GM18867 (cell line): ENCODE measurements around the gene SULT2A1.
"Not testable (repeated sequence)": the region's sequence is repeated elsewhere in the genome, so short reads cannot be mapped to it uniquely, and the experiment has no call there.

ENCODE experiments used
- ATAC-seq: cut with Tn5 transposase; IDR thresholded peaks from one replicate; pipeline ENCODE4 v1.9.1; 2021; ENCODE audit warnings: mild to moderate bottlenecking, moderate library complexity; ENCODE audit not compliant: unreplicated experiment

Gene SULT2A1

DNA sequence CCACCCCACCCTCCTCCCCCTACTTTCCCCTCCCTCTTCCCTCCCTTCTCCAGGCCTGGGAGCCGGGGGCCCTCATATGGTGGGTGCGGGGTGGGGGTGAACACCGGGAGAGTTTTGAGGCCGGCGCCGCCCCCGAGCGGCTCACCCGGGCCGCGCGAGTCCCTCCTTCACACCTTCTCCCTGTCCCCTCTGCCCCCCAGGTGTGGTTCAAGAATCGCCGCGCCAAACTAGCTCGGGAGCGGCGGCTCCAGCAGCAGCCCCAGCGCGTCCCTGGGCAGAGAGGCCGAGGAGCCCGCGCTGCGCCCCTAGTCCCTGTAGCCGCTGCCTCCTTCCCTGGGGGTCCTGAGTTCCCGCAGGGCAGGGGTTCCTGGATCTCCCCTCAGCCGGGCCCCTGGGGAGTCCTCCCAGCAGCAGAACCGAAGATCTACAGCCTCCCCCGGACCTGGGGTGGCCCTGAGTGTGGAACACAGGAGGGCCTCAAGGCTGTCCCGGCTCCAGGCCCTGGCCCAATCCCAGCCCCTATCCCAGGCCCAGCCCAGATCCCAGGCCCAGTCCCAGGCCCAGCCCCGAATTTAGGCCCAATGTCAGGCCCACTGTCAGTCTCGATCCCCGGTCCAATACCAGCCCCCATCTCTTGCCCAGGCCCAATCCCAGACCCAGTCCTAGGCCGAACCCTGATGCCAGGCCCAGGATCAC lies 25.4 kb downstream of the SULT2A1 start:
- no peak for ATAC-seq

- not testable (repeated sequence) for ATAC-seq
These were observed 26.3 kb downstream of the SULT2A1 start for GRCh38 chr19:47859838-47860237.

DNA sequence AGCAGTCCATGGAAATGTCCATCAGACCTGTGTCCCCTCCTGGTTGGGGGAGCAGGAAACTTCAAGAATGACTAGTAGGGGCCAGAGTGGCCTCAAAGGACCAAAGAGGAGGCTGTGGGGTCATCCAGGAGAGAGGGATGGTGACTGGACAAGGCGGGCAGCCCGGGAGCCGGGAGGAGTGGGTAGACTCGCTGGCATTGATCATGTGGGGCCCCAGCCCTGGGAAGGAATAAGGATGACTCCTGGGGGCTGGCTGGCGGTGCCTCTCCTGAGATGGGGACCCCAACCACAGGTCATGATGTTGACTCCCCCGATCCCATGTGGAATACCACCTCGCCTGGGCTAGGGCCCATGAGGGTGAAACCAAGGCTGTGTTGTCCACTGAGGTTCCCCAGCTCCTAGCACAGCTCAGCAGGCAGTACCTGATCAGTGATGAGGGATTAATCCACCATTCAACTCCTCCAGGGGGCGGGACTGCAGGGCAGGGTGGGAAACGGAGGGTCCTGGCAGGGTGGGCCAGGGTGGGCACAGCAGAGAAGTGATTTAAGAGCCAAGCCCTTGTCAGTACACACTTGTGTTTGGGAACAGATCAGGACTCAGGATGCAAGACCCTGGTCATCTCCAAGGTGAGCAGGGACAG lies 27.3 kb downstream of the SULT2A1 start, which contains the start of gene TPRX2:
TSS of gene TPRX2 (plus strand) at position 590 of the 640 bp plus-strand sequence. CDS start at position 602, 12 bp downstream.
- ATAC-seq = not testable (repeated sequence)

DNA sequence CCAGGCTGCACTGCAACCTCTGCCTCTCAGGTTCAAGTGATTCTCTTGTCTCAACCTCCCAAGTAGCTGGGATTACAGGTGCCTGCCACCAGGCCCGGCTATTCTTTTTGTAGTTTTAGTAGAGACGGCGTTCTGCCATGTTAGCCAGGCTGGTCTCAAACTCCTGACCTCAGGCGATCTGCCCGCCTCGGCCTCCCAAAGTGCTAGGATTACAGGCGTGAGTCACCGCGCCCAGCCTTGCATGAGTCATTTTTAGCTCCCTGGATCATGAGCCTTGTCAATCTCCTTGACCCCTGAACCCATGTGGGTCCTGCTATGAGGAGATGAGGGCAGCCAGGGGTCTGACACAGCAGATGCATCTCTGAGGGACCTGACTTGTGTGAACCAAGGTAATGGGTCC lies 27.9 kb downstream of the SULT2A1 start:
- ATAC-seq = not testable (repeated sequence)

- ATAC-seq = no peak
These were observed 31.7 kb downstream of the SULT2A1 start for GRCh38 chr19:47854459-47854858.

DNA sequence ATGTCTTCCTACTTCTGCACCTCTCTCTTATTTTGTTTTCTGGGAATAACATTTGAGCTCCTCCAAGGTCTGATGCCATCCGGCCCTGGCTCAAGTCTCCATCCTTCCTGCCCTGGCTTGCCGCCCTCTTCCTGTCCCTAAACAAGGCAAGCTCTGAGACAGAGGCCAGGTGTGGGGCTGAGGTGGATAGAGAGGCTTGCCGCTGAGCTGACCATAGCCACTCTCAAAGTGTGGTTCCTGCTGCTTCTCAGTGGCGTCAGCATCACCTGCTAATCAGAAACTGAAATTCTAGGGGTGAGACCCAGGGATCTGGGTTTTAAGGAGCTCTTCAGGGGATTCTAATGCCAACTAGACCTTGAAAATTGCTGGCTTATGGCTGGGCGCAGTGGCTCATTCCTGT lies 33.1 kb downstream of the SULT2A1 start:
- no peak for ATAC-seq

- ATAC-seq = no peak
These were observed 37.2 kb downstream of the SULT2A1 start for GRCh38 chr19:47848823-47849473.

DNA sequence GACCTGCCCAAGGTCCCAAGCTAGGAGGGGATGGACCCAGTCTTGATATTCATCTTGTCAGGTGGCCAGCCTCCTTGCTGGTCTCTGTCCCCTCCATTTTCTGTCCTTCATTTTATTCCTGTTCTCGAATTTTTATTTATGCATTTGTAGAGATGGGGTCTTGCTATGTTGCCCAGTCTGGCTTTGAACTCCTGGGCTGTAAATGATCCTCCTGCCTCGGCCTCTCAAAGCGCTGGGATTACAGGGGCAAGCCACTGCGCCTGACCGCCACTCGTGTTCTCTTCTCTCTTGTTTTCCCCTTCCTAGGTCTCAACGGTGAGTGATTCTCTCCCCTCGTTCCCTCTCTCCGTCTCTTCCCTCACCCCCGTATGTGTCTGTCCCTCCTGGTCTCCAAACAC lies 37.7 kb downstream of the SULT2A1 start:
- ATAC-seq = no peak

DNA sequence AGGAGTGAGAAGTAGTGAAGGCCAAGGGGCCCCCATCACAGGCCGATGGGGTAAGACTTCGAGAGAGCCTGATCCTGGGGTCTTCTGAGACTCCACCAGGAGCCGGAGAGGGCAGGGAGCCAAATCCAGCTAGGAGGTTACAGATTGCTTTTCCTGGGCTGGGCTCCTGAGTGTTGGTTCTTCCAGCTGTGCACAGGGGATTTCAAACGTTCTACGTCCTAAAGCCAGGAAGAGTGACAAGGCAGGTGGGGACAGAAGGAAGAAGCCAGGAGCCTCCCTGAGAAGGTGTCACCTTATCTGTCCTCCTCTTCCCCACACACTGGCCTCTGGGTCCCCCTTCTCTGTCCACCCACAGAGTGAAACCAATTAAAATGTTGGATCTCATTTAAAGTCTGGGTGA lies 43.2 kb downstream of the SULT2A1 start:
- ATAC-seq = no peak

DNA sequence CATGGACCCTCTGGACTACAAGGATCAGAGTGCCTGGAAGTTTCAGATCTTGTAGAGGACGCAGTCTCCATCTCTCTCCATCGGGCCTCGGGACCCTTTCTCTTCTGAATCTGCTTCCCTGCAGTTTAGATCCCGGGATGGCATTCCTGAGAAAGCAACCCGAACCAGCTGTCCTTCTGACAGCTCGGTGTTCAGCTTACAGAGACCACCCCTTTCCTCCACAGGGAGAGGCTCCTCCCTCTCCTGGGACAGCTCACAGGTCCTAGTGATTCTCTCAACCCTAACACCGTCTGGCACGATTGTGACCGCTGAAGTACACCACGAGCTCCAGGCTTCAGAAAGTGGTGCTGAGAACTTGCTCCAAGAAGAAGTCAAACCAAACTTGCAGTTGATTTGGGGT lies 46.2 kb downstream of the SULT2A1 start:
- no peak for ATAC-seq

GRCh38 chr19:47839411-47839810 lies 46.7 kb downstream of the SULT2A1 start:
- ATAC-seq = no peak

DNA sequence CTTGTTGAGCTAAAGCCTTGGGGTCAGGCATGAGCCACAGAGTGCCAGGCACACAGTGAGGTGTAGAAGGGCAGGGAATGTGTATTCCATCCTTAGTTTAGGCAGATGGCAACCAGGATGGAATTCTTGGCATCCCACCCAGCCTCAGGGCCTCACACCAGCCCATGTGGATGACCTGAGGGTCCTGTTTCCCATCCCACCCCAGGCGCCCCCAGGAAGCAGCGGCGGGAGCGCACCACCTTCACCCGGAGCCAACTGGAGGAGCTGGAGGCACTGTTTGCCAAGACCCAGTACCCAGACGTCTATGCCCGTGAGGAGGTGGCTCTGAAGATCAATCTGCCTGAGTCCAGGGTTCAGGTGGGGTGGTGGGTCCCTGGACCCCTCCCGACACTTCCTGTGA lies 50.1 kb downstream of the SULT2A1 start:
- no peak for ATAC-seq

GRCh38 chr19:47832723-47833122 lies 53.4 kb downstream of the SULT2A1 start:
- ATAC-seq = no peak

GRCh38 chr19:47826800-47827199 lies 59.3 kb downstream of the SULT2A1 start:
- ATAC-seq = no peak

DNA sequence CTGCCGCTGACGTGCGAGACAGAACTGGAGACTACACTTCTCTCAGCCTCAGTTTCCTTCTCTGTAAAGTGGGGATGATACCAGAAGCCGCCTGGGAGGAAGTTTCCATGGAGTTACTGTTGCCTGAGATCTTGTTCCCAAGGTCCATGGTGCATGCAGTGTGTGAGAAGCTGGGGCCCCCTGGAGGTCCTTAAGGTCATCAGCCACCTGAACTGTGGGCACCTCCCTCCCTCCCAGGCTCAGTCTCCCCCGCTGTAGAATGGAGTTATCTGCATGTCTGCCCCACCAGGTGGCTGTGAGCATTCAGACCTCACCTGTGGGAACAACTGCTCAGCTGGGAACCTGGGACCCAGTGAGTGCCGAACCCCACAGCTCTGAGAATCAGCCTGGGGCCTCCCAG lies 61.7 kb downstream of the SULT2A1 start:
- no peak for ATAC-seq

DNA sequence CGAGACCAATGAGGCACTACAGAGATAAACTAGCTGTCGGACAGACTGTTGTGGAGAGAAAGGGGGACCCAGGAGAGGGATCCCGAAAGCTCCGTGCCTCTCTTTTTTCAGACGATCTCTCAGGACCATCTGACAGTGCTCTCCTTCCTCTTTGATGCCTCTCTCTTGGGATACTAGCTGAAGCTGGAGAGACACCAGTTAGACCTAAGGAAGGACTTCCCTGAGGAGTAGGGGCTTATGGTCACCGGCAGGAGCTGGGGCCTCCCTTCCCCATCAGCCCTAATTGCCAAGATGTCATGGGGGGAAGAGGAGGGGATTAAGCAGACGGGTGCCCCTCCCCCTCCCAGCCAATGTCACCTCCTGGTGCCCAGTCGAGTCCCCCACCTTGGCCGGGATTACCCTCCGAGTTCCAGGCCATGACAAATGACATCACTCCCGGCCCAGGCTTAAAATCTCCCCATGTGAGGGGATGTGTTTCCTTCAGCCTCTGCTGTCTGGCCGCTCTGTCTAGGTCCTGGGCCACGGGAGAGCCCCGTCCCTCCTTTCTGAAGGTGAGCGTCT lies 64.6 kb downstream of the SULT2A1 start, which contains the start of gene CRX:
TSS of gene CRX (plus strand) at position 478 of the 561 bp plus-strand sequence. CDS start 12,507 bp downstream, outside the sequence.
- ATAC-seq = no peak
